HepG2 (cell line): Measurements from ENCODE around the gene ARMC5. TPM values are rescaled to one million over a fixed set of nuclear protein-coding genes. Genes with fewer than 3 reads are reported as not detected.

ENCODE experiments used
- DMAP1 ChIP-seq: IDR thresholded peaks from 2 replicates; pipeline ENCODE4 v1.6.1; 2016
- ETV6 ChIP-seq: sonication (generic); formaldehyde crosslinking; conservative IDR thresholded peaks from 2 replicates; pipeline ENCODE4 v1.4.0; 2020; ENCODE audit warnings: missing genetic modification reagents
- FOXP1 ChIP-seq, 2 experiments: fragments of 450-650 bp in 1 of 2; IDR thresholded peaks; 2 replicates each; pipeline ENCODE4 v1.6.1; 2017 to 2018; ENCODE audit warnings: antibody characterized with exemption in 1 of 2
- HOXD1 ChIP-seq: sonication (generic); formaldehyde crosslinking; IDR thresholded peaks from 2 replicates; pipeline ENCODE4 v1.5.0; 2020; ENCODE audit warnings: missing genetic modification reagents
- KDM5B ChIP-seq: sonication (generic); formaldehyde crosslinking; IDR thresholded peaks from 2 replicates; pipeline ENCODE4 v1.4.0; 2020; ENCODE audit warnings: missing genetic modification reagents, mild to moderate bottlenecking, borderline replicate concordance
- KMT2B ChIP-seq: IDR thresholded peaks from 2 replicates; pipeline ENCODE4 v1.6.1; 2016; ENCODE audit warnings: missing genetic modification reagents, missing compliant biosample characterization
- MAFF ChIP-seq: IDR thresholded peaks from 2 replicates; pipeline ENCODE4 v1.6.1; 2011; ENCODE audit warnings: low read depth, low read length, improper control_type of control experiment
- NCOR1 ChIP-seq: fragments of 200-600 bp; sonication (generic); IDR thresholded peaks from 2 replicates; pipeline ENCODE4 v1.7.0; 2017; ENCODE audit warnings: antibody characterized with exemption, low read length, borderline replicate concordance
- NFAT5 ChIP-seq: sonication (generic); formaldehyde crosslinking; IDR thresholded peaks from 2 replicates; pipeline ENCODE4 v1.4.0; 2020; ENCODE audit warnings: missing genetic modification reagents
- NFYC ChIP-seq: IDR thresholded peaks from 2 replicates; pipeline ENCODE4 v1.6.1; 2016; ENCODE audit warnings: missing genetic modification reagents, missing compliant biosample characterization
- POLR2A ChIP-seq, 2 experiments: IDR thresholded peaks; 2 replicates each; pipeline ENCODE4 v1.6.1; 2011; ENCODE audit warnings: low read depth in 2 of 2, low read length in 2 of 2, mild to moderate bottlenecking in 1 of 2, moderate library complexity in 1 of 2; ENCODE audit not compliant: insufficient read depth in 1 of 2
- SMAD9 ChIP-seq: sonication (generic); formaldehyde crosslinking; IDR thresholded peaks from 2 replicates; pipeline ENCODE4 v1.5.1; 2020; ENCODE audit warnings: mild to moderate bottlenecking, missing genetic modification reagents
- SP5 ChIP-seq: IDR thresholded peaks from 2 replicates; pipeline ENCODE4 v1.6.1; 2016; ENCODE audit warnings: low read depth, borderline replicate concordance
- SRSF1 ChIP-seq: fragments of 200-400 bp; formaldehyde crosslinking; optimal IDR thresholded peaks from 2 replicates; pipeline ENCODE3; 2017; ENCODE audit warnings: mild to moderate bottlenecking, low read depth, low read length, moderate library complexity
- SYNCRIP ChIP-seq: fragments of 200-400 bp; formaldehyde crosslinking; IDR thresholded peaks from 2 replicates; pipeline ENCODE4 v1.6.1; 2018; ENCODE audit warnings: mild to moderate bottlenecking, low read depth, low read length; ENCODE audit not compliant: insufficient read depth
- YY1 ChIP-seq: IDR thresholded peaks from 2 replicates; pipeline ENCODE4 v1.6.1; 2011; ENCODE audit warnings: low read length, low read depth, moderate library complexity, mild to moderate bottlenecking; ENCODE audit not compliant: insufficient read depth, insufficient replicate concordance
- ZBTB34 ChIP-seq: sonication (generic); formaldehyde crosslinking; IDR thresholded peaks from 2 replicates; pipeline ENCODE4 v1.8.0; 2022; ENCODE audit warnings: mild to moderate bottlenecking, missing genetic modification reagents
- ZBTB4 ChIP-seq: sonication (generic); formaldehyde crosslinking; IDR thresholded peaks from 2 replicates; pipeline ENCODE4 v1.4.0; 2020; ENCODE audit warnings: missing genetic modification reagents, mild to moderate bottlenecking, borderline replicate concordance
- ZNF446 ChIP-seq: sonication (generic); formaldehyde crosslinking; IDR thresholded peaks from 2 replicates; pipeline ENCODE4 v1.5.0; 2020; ENCODE audit warnings: mild to moderate bottlenecking, missing genetic modification reagents
- ZNF773 ChIP-seq: sonication (generic); formaldehyde crosslinking; IDR thresholded peaks from 2 replicates; pipeline ENCODE4 v1.4.0; 2020; ENCODE audit warnings: missing genetic modification reagents, borderline replicate concordance
- ZSCAN9 ChIP-seq: IDR thresholded peaks from 2 replicates; pipeline ENCODE4 v1.6.1; 2016; ENCODE audit warnings: borderline replicate concordance
- polyA plus RNA-seq, 8 experiments: library from polyadenylated mRNA; depleted of rRNA in 3 of 8; stranded (reverse) in 7 of 8; unstranded in 1 of 8; fragments of >200 nt; fragmentation: Illumina TruSeq in 4 of 8; extraction: Trizol in 4 of 8; gene quantifications; 2 replicates each; pipeline versions ENCODE4 v1.2.1 to v1.2.3, GENCODE V29; 2011 to 2016; ENCODE audit warnings: low read depth in 4 of 8, missing spikeins in 1 of 8, mixed read lengths in 1 of 8; ENCODE audit not compliant: insufficient read depth in 1 of 8
- total RNA-seq, 5 experiments: library from RNA; depleted of rRNA; stranded (reverse); fragments of >200 nt; fragmentation: Illumina TruSeq; extraction: Trizol; gene quantifications; 2 replicates each; pipeline ENCODE4 v1.2.3, GENCODE V29; 2016; ENCODE audit warnings: low read depth in 1 of 5

Gene ARMC5
- total and polyA plus RNA-seq, 2 of the 13 experiments (the other 11 are each of a cell fraction or from before 2014, with no cell fraction given): 10.8 to 22.3 TPM

GRCh38 chr16:31484491-31485171, 25.3 kb downstream of the ARMC5 start (continued):
- TF ChIP-seq ZBTB4 (CRISPR knock-in tag) (no peak), POLR2A (IDR thresholded peaks at IDR 0.05; ENCODE audit: insufficient read depth in 1 of 2, low read depth in 2 of 2, low read length in 2 of 2) (peak; percentile 38 to 67; a peak in 2 of 4 replicates), MAFF (no peak), NFYC (CRISPR knock-in tag) (0 out of 2 replicates have a peak, but pooled peaks have one; percentile 15), SRSF1 (peak; percentile 39), YY1 (peak; percentile 26), SYNCRIP (no peak), KDM5B (no peak; the same call in 1 of the 2 replicates), ZSCAN9 (no peak), NCOR1 (no peak), HOXD1 (CRISPR knock-in tag) (peak; percentile 81), SP5 (peak; percentile 83), ETV6 (CRISPR knock-in tag) (no peak), NFAT5 (CRISPR knock-in tag) (peak; percentile 61), SMAD9 (CRISPR knock-in tag) (no peak), ZNF446 (CRISPR knock-in tag) (no peak), ZNF773 (no peak), ZBTB34 (no peak; the same call in 1 of the 2 replicates), DMAP1 (peak; percentile 80), KMT2B (CRISPR knock-in tag) (no peak), FOXP1 (IDR thresholded peaks at IDR 0.05) (no peak), FOXP1 (CRISPR knock-in tag; IDR thresholded peaks at IDR 0.05) (no peak)
